ENCODE results near the gene BEND5. TPM values are rescaled to one million over a fixed set of nuclear protein-coding genes. Genes with fewer than 3 reads are reported as not detected.

The BEND5 gene
- total RNA-seq, 2 donors from 2014 or later = 4.9 to 5.2 TPM

GRCh38 chr1:48740621-48741020, 36.1 kb downstream of the BEND5 start:
- intact Hi-C loops (cut with DNase I) = no loop called here
- Histone ChIP-seq H3K9me3 (no peaks in the 10 kb centered on the region), H3K27ac (no peak overlapping the region), H3K4me3 (no peak overlapping the region), H3K27me3 (replicated peaks; ENCODE audit: insufficient read depth) (no peaks in the 10 kb centered on the region), H3K4me1 (replicated peaks) (no peaks in the 10 kb centered on the region), H3K36me3 (no peaks in the 10 kb centered on the region)
- WGBS = 72% methylated on average over 3 of the region's 3 CpGs
- DNase-seq (ENCODE audit: low spot score) = no peak
- TF ChIP-seq POLR2A (IDR thresholded peaks at IDR 0.05) = no peak
- TF ChIP-seq CTCF (IDR thresholded peaks at IDR 0.05) = no peak
- no peak for TF ChIP-seq POLR2AphosphoS5 (IDR thresholded peaks at IDR 0.05)

GRCh38 chr1:48739091-48739490, 37.6 kb downstream of the BEND5 start:
- 62% methylated on average over 3 of the region's 3 CpGs for WGBS
- H3K9me3 ChIP-seq = no peaks in the 10 kb centered on the region
- DNase-seq (ENCODE audit: low spot score) = no peak
- intact Hi-C loops (cut with DNase I) = no loop called here
- no peak for TF ChIP-seq POLR2AphosphoS5 (IDR thresholded peaks at IDR 0.05)
- TF ChIP-seq CTCF (IDR thresholded peaks at IDR 0.05) = no peak
- no peak for TF ChIP-seq POLR2A (IDR thresholded peaks at IDR 0.05)
- H3K4me1 ChIP-seq (replicated peaks) = no peaks in the 10 kb centered on the region
- no peaks in the 10 kb centered on the region for H3K27me3 ChIP-seq (replicated peaks; ENCODE audit: insufficient read depth)
- no peaks in the 10 kb centered on the region for H3K36me3 ChIP-seq
- H3K27ac ChIP-seq = no peak overlapping the region
- no peak overlapping the region for H3K4me3 ChIP-seq

- WGBS = 93% methylated on average over 4 of the region's 4 CpGs
- no peaks in the 10 kb centered on the region for H3K4me1 ChIP-seq (replicated peaks)
- no peaks in the 10 kb centered on the region for H3K36me3 ChIP-seq
- intact Hi-C loops (cut with DNase I) = no loop called here
- H3K27me3 ChIP-seq (replicated peaks; ENCODE audit: insufficient read depth) = no peaks in the 10 kb centered on the region
- no peaks in the 10 kb centered on the region for H3K9me3 ChIP-seq
- H3K27ac ChIP-seq = no peak overlapping the region
- DNase-seq (ENCODE audit: low spot score) = no peak
- no peak for TF ChIP-seq CTCF (IDR thresholded peaks at IDR 0.05)
- TF ChIP-seq POLR2AphosphoS5 (IDR thresholded peaks at IDR 0.05) = no peak
- TF ChIP-seq POLR2A (IDR thresholded peaks at IDR 0.05) = no peak
- no peak overlapping the region for H3K4me3 ChIP-seq
Measured at GRCh38 chr1:48738356-48738755, 38.3 kb downstream of the BEND5 start.

- intact Hi-C loops (cut with DNase I) = no loop called here
- Histone ChIP-seq H3K36me3 (no peaks in the 10 kb centered on the region), H3K27me3 (replicated peaks; ENCODE audit: insufficient read depth) (no peaks in the 10 kb centered on the region), H3K4me1 (replicated peaks) (no peaks in the 10 kb centered on the region), H3K27ac (no peak overlapping the region), H3K9me3 (no peaks in the 10 kb centered on the region), H3K4me3 (no peak overlapping the region)
- WGBS = 91% methylated on average over 6 of the region's 6 CpGs
- DNase-seq (ENCODE audit: low spot score) = no peak
- TF ChIP-seq POLR2A (IDR thresholded peaks at IDR 0.05) = no peak
- TF ChIP-seq POLR2AphosphoS5 (IDR thresholded peaks at IDR 0.05) = no peak
- TF ChIP-seq CTCF (IDR thresholded peaks at IDR 0.05) = no peak
Measured at GRCh38 chr1:48735796-48736195, 40.9 kb downstream of the BEND5 start.

GRCh38 chr1:48730164-48730910, 46.4 kb downstream of the BEND5 start:
- no peak overlapping the region for H3K27ac ChIP-seq
- TF ChIP-seq POLR2A (IDR thresholded peaks at IDR 0.05) (no peak), POLR2AphosphoS5 (IDR thresholded peaks at IDR 0.05) (no peak), CTCF (IDR thresholded peaks at IDR 0.05) (no peak)
- no peaks in the 10 kb centered on the region for H3K9me3 ChIP-seq
- no peaks in the 10 kb centered on the region for H3K36me3 ChIP-seq
- no peaks in the 10 kb centered on the region for H3K4me1 ChIP-seq (replicated peaks)
- no peak overlapping the region for H3K4me3 ChIP-seq
- DNase-seq (ENCODE audit: low spot score) = no peak
- WGBS = 87% methylated on average over 10 of the region's 10 CpGs
- H3K27me3 ChIP-seq (replicated peaks; ENCODE audit: insufficient read depth) = no peaks in the 10 kb centered on the region
- intact Hi-C loops (cut with DNase I) = no loop called here

Data from prostate gland (tissue), 2 donors.